HG03520 (cell line): Measurements from ENCODE around the gene HEY2.
"Not testable (repeated sequence)": the region's sequence is repeated elsewhere in the genome, so short reads cannot be mapped to it uniquely, and the experiment has no call there.

Source experiments
- ATAC-seq: cut with Tn5 transposase; IDR thresholded peaks from one replicate; pipeline ENCODE4 v1.9.1; 2021; ENCODE audit warnings: mild to moderate bottlenecking, moderate library complexity; ENCODE audit not compliant: unreplicated experiment

Gene HEY2

GRCh38 chr6:125749173-125749864, at the start of gene HEY2:
TSS of gene HEY2 (plus strand) at chr6:125749632. CDS start at chr6:125749777, 145 bp downstream.
- ATAC-seq = peak; percentile 75

GRCh38 chr6:125700581-125701353, 48.7 kb upstream of the HEY2 start:
- no peak for ATAC-seq

GRCh38 chr6:125701354-125701668, 48.1 kb upstream of the HEY2 start:
- no peak for ATAC-seq

- not testable (repeated sequence) for ATAC-seq
Observed at GRCh38 chr6:125703882-125704281, 45.5 kb upstream of the HEY2 start.

GRCh38 chr6:125707615-125708243, 41.7 kb upstream of the HEY2 start:
- ATAC-seq = no peak

GRCh38 chr6:125711013-125711675, 38.3 kb upstream of the HEY2 start:
- no peak for ATAC-seq

- peak; percentile 56 for ATAC-seq
Observed at GRCh38 chr6:125714441-125715090, 34.9 kb upstream of the HEY2 start.

GRCh38 chr6:125717120-125717731, 32.2 kb upstream of the HEY2 start:
- peak; percentile 79 for ATAC-seq

- ATAC-seq = no peak
Observed at GRCh38 chr6:125718109-125718508, 31.3 kb upstream of the HEY2 start.

- no peak for ATAC-seq
Observed at GRCh38 chr6:125722886-125723285, 26.5 kb upstream of the HEY2 start.

GRCh38 chr6:125727216-125727615, 22.2 kb upstream of the HEY2 start:
- ATAC-seq = no peak

- ATAC-seq = no peak
Observed at GRCh38 chr6:125728739-125729138, 20.7 kb upstream of the HEY2 start.

GRCh38 chr6:125729983-125730382, 19.4 kb upstream of the HEY2 start:
- ATAC-seq = no peak

- peak; percentile 68 for ATAC-seq
Observed at GRCh38 chr6:125732398-125732797, 17.0 kb upstream of the HEY2 start.

GRCh38 chr6:125733516-125734300, 15.7 kb upstream of the HEY2 start:
- ATAC-seq = no peak

GRCh38 chr6:125738276-125738675, 11.2 kb upstream of the HEY2 start:
- ATAC-seq = no peak

- no peak for ATAC-seq
Observed at GRCh38 chr6:125739364-125739763, 10.1 kb upstream of the HEY2 start.

GRCh38 chr6:125741336-125741735, 8.1 kb upstream of the HEY2 start:
- ATAC-seq = no peak

- ATAC-seq = no peak
Observed at GRCh38 chr6:125742024-125742423, 7.4 kb upstream of the HEY2 start.
